GM10266 (cell line): ENCODE data around the gene FAM131A.
A peak's percentile ranks its signal among the peaks of the same experiment; 100 is the strongest.

Source experiments
- DNase-seq: peaks from one replicate; pipeline ENCODE4 v3.0.0; 2012; ENCODE audit errors: extremely low spot score
- TF ChIP-seq, protein P1 (sequence below): IDR thresholded peaks from 2 replicates; pipeline ENCODE4 v1.5.1; 2012; ENCODE audit warnings: mild to moderate bottlenecking, low read depth; ENCODE audit not compliant: control insufficient read depth, insufficient read depth; ENCODE audit errors: missing control alignments

FAM131A gene

DNA sequence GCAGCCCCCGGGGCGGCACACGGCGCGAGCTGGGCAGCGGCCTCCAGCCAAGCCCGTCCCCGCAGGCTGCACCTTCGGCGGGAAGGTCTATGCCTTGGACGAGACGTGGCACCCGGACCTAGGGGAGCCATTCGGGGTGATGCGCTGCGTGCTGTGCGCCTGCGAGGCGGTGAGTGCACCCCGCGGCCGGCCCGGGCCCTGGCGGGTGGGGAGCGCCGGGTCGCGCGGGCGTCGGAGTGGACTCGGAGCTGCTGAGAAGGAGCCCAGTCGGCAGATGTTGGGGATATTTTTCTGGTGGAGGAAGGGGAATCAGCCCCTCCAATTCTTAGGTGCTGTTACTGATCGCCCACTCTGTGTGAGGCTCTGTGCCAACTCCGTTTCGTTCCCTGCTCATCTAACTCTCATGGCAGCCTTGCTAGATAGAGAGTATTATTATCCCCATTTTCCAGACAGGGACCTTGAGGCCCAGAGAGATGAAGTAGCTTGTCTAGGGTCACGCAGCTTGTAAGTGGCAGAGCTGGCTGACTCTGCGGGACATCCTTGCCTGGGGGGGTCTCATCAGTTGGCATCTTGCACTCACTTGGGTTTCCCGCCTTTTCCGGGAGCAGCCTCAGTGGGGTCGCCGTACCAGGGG lies 43.3 kb downstream of the FAM131A start:
- TF ChIP-seq, protein P1, sequence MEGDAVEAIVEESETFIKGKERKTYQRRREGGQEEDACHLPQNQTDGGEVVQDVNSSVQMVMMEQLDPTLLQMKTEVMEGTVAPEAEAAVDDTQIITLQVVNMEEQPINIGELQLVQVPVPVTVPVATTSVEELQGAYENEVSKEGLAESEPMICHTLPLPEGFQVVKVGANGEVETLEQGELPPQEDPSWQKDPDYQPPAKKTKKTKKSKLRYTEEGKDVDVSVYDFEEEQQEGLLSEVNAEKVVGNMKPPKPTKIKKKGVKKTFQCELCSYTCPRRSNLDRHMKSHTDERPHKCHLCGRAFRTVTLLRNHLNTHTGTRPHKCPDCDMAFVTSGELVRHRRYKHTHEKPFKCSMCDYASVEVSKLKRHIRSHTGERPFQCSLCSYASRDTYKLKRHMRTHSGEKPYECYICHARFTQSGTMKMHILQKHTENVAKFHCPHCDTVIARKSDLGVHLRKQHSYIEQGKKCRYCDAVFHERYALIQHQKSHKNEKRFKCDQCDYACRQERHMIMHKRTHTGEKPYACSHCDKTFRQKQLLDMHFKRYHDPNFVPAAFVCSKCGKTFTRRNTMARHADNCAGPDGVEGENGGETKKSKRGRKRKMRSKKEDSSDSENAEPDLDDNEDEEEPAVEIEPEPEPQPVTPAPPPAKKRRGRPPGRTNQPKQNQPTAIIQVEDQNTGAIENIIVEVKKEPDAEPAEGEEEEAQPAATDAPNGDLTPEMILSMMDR: no peak
- DNase-seq: peak; percentile 70

DNA sequence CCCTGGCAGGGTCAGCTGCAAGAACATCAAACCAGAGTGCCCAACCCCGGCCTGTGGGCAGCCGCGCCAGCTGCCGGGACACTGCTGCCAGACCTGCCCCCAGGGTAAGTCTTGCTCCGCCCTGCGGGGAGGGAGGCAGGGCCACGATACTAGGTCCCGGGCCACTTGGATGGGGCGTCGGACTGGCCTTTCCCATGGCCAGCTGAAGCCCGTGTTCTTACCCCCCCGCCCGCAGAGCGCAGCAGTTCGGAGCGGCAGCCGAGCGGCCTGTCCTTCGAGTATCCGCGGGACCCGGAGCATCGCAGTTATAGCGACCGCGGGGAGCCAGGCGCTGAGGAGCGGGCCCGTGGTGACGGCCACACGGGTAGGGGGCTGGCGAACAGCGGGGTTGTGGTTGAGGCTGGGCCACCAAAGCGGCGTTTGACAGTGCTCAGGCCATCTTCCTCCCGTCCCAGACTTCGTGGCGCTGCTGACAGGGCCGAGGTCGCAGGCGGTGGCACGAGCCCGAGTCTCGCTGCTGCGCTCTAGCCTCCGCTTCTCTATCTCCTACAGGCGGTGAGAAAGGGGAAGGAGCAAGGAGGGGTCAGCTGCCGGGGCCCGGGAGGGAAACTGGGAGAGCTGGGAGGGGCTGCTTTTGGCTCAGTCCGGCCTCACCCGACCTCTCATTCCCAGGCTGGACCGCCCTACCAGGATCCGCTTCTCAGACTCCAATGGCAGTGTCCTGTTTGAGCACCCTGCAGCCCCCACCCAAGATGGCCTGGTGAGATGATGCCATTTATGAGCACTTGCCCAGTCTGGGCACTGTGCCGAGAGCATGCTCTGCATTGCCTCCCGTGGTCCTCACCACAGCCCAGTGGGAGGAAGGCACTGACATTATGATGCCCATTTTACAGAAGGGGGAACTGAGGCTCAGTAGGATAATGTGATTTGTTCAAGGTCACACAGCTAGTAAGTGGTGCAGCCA lies 44.1 kb downstream of the FAM131A start:
- TF ChIP-seq, protein P1: no peak
- no peak for DNase-seq

DNA sequence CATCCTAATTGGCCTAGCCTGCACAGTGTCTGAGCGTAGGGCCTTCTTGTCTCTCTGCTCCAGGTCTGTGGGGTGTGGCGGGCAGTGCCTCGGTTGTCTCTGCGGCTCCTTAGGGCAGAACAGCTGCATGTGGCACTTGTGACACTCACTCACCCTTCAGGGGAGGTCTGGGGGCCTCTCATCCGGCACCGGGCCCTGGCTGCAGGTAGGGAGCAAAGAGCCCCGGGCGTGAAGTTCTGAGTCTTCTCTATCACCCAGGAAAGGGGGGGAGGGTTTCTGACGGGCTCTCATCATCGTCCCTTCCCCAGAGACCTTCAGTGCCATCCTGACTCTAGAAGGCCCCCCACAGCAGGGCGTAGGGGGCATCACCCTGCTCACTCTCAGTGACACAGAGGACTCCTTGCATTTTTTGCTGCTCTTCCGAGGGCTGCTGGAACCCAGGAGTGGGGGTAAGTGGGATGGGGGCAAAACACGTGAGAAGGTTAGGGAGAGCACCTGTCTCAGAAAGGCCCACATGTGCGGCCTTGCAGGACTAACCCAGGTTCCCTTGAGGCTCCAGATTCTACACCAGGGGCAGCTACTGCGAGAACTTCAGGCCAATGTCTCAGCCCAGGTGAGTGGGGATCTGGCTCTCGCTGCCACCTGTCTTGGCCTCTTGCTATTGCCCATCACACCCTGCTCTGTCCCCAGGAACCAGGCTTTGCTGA lies 45.1 kb downstream of the FAM131A start:
- DNase-seq: no peak
- TF ChIP-seq, protein P1: no peak

DNA sequence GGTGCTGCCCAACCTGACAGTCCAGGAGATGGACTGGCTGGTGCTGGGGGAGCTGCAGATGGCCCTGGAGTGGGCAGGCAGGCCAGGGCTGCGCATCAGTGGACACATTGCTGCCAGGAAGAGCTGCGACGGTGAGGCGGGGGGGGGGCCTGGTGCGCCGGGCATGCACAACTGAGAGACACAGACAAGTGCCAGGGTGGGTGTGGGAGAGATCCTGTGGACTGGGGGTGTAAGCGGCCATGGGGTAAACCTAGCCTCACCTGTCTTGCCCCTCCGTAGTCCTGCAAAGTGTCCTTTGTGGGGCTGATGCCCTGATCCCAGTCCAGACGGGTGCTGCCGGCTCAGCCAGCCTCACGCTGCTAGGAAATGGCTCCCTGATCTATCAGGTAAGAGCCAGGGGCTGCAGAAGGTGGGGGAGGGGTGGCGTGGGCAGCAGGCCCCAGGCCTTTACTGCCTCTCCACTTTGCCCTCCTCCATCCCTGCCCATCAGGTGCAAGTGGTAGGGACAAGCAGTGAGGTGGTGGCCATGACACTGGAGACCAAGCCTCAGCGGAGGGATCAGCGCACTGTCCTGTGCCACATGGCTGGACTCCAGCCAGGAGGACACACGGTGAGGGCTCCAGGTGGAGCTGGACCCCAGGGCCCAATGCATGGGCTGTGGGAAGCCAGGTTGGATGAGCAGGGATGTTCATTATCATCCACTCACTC lies 45.8 kb downstream of the FAM131A start:
- no peak for DNase-seq
- TF ChIP-seq, protein P1: no peak

DNA sequence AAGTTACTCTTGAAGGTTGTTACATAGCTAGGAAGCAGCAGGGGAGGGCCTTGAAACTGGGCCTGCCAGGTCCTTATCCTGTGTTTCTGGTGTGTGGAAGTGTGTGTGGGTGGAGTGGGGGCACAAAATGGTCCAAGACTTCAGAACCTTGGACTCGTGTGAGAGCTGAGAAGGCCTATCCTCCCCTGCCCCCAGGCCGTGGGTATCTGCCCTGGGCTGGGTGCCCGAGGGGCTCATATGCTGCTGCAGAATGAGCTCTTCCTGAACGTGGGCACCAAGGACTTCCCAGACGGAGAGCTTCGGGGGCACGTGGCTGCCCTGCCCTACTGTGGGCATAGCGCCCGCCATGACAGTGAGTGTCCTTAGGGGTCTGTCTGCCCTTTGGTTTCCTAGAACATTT lies 46.9 kb downstream of the FAM131A start:
- TF ChIP-seq, protein P1: no peak
- DNase-seq: no peak

DNA sequence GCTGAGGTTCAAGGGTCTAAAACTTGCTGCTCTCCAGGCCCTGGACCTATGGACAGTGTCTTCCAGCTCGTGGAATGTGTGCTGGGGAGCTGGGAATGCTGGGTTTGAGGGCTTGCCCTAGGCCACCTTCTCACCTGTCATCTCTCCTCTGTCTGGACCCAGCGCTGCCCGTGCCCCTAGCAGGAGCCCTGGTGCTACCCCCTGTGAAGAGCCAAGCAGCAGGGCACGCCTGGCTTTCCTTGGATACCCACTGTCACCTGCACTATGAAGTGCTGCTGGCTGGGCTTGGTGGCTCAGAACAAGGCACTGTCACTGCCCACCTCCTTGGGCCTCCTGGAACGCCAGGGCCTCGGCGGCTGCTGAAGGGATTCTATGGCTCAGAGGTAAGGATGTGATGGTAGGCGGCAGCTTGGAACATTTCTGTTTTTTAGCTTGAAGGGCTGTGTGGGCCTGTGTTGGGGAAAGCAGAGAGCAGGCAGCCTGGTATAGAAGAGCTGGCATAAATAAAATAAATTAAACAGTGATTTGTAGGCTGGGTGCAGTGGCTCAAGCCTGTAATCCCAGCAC lies 47.5 kb downstream of the FAM131A start:
- TF ChIP-seq, protein P1: no peak
- no peak for DNase-seq
